Measurements from ENCODE around the gene TKTL1. TPM values are rescaled to one million over a fixed set of nuclear protein-coding genes. Genes with fewer than 3 reads are reported as not detected.

TKTL1 gene
- total and polyA plus RNA-seq, 2 donors (not counting 1 experiment from before 2014, with no cell fraction given) = not detected

DNA sequence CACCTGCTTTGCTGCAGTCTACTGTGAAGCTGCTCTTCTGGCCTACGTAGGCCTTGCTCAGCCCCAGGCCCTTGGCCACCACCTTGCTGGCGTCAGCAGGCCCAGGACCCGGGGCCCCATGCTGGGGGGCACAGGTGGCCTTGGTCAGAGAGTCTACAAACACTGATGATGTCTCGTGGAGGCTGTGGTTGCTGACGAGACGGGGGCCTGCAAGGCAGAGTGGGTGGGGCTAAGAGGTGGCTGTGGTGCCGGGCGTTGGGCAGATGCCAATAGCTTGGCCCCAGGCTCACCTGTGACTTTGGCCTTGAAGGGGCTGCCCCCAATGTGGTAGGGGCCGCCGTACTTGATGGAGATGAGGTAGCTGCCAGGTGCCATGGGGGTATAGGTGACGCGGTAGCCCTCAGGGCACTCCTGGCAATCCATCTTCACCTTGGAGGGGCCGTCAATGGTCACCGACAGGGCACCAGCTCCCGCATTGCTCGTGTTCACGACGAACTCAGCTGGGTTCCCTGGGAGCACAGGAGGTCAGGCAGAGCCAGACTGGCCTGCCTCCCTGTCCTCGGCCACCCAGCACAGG lies 53.9 kb downstream of the TKTL1 start:
- TF ChIP-seq EZH2 (IDR thresholded peaks at IDR 0.05; ENCODE audit: low read length, missing control alignments) (no peak), CTCF (conservative IDR thresholded peaks at IDR 0.05 in 1 of 2, IDR thresholded peaks at IDR 0.05 in 1 of 2; ENCODE audit: low read depth in 1 of 2, low read length in 2 of 2) (no peak)

DNA sequence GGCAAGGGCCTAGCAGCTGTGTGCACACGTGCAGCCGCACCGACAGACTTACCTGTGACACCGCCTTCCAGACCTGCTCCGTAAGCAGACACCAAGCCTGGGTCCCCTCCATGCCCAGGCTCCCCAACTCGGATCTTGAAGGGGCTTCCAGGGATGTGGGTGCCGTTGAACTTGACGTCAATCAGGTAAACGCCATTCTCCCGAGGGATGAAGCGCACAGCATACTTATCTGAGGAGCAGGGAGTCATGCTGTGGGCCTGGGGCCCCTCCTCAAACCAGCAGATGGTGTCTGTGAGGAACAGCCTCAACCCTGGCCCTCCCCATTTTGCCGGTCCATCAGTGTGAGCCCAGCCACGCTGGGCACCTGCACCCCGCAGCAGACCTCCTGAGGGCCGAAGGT lies 54.4 kb downstream of the TKTL1 start:
- Histone ChIP-seq H4K20me1 (ENCODE audit: control insufficient read depth, extremely low read depth, insufficient read depth, low read length) (no peaks in the 10 kb centered on the region), H3K27me3 (ENCODE audit: control insufficient read depth, insufficient read depth, low read length) (no peaks in the 10 kb centered on the region), H2AFZ (ENCODE audit: low read length) (no peak overlapping the region), H3K79me2 (ENCODE audit: control insufficient read depth, insufficient read depth, low read length) (peaks cover 9% of the 10 kb centered on the region), H3K36me3 (ENCODE audit: control insufficient read depth, insufficient read depth, low read length) (peaks cover 53% of the 10 kb centered on the region), H3K4me3 (replicated peaks in 1 of 4; ENCODE audit: control extremely low read depth in 1 of 4, insufficient read depth in 1 of 4, low read depth in 3 of 4, low read length in 4 of 4) (no peak overlapping the region), H3K9me3 (ENCODE audit: control insufficient read depth, insufficient read depth, low read depth, low read length) (no peaks in the 10 kb centered on the region), H3K4me2 (ENCODE audit: extremely low read depth, insufficient read depth, low read length) (no peak overlapping the region), H3K4me1 (ENCODE audit: control insufficient read depth, extremely low read depth, insufficient read depth, low read length) (no peaks in the 10 kb centered on the region), H3K27ac (ENCODE audit: insufficient read depth, low read length) (no peak overlapping the region), H3K9ac (ENCODE audit: insufficient read depth, low read length) (no peak overlapping the region)
- TF ChIP-seq CTCF (conservative IDR thresholded peaks at IDR 0.05 in 1 of 2, IDR thresholded peaks at IDR 0.05 in 1 of 2; ENCODE audit: low read depth in 1 of 2, low read length in 2 of 2) (no peak), EZH2 (IDR thresholded peaks at IDR 0.05; ENCODE audit: low read length, missing control alignments) (no peak)
- DNase-seq (ENCODE audit: low read depth in 2 of 2) = no peak

More for the DNA sequence above, 53.9 kb downstream of the TKTL1 start:
- Histone ChIP-seq H3K27me3 (ENCODE audit: control insufficient read depth, insufficient read depth, low read length) (no peaks in the 10 kb centered on the region), H3K4me2 (ENCODE audit: extremely low read depth, insufficient read depth, low read length) (no peak overlapping the region), H3K4me3 (replicated peaks in 1 of 4; ENCODE audit: control extremely low read depth in 1 of 4, insufficient read depth in 1 of 4, low read depth in 3 of 4, low read length in 4 of 4) (no peak overlapping the region), H4K20me1 (ENCODE audit: control insufficient read depth, extremely low read depth, insufficient read depth, low read length) (no peaks in the 10 kb centered on the region), H3K9ac (ENCODE audit: insufficient read depth, low read length) (no peak overlapping the region), H3K4me1 (ENCODE audit: control insufficient read depth, extremely low read depth, insufficient read depth, low read length) (no peaks in the 10 kb centered on the region), H3K36me3 (ENCODE audit: control insufficient read depth, insufficient read depth, low read length) (peaks cover 48% of the 10 kb centered on the region), H3K9me3 (ENCODE audit: control insufficient read depth, insufficient read depth, low read depth, low read length) (no peaks in the 10 kb centered on the region), H2AFZ (ENCODE audit: low read length) (no peak overlapping the region), H3K27ac (ENCODE audit: insufficient read depth, low read length) (no peak overlapping the region), H3K79me2 (ENCODE audit: control insufficient read depth, insufficient read depth, low read length) (peaks cover 6% of the 10 kb centered on the region)
- DNase-seq (ENCODE audit: low read depth in 2 of 2) = no peak

DNA sequence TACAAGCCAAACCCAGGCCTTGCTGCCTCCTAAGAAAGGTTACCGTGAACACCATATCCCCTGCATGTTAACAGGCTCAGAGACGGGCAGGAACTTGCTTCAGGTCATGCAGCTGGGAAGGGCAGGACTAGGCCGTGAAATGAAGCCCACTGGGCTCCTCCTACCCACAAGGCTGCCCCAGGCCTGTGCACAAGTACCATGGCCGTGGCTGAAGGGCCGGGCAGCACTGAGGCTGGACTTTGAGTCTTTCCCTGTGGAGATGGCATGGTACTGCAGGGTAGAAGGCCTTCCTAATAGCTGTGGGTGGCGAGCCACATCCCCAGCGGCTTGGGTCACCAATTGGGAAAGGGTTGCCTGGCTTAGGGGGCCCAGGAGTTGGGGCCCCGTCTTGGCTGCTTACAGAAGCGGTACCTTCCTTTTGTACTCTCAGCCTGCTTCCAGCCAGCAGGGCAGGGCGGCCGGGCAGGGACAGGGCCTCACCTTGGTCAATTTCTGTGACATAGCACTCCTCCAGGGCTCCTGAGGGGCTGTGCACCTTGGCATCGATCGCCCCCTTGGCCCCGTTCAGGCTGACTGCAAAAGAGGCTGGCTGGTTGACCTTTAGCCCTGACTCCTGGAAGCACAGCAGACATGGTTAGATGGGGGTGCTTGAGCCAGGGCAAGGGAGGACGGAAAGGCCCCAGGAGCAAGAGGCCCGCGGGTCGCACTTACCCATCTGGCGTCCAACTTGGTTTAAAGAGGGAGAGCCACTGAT lies 55.0 kb downstream of the TKTL1 start:
- Histone ChIP-seq H3K4me2 (ENCODE audit: extremely low read depth, insufficient read depth, low read length) (no peak overlapping the region), H3K4me3 (replicated peaks in 1 of 4; ENCODE audit: control extremely low read depth in 1 of 4, insufficient read depth in 1 of 4, low read depth in 3 of 4, low read length in 4 of 4) (no peak overlapping the region), H4K20me1 (ENCODE audit: control insufficient read depth, extremely low read depth, insufficient read depth, low read length) (no peaks in the 10 kb centered on the region)

More for the DNA sequence above, 55.0 kb downstream of the TKTL1 start:
- H3K79me2 ChIP-seq (ENCODE audit: control insufficient read depth, insufficient read depth, low read length) = peaks cover 11% of the 10 kb centered on the region
- no peaks in the 10 kb centered on the region for H3K27me3 ChIP-seq (ENCODE audit: control insufficient read depth, insufficient read depth, low read length)
- peaks cover 58% of the 10 kb centered on the region for H3K36me3 ChIP-seq (ENCODE audit: control insufficient read depth, insufficient read depth, low read length)
- no peaks in the 10 kb centered on the region for H3K4me1 ChIP-seq (ENCODE audit: control insufficient read depth, extremely low read depth, insufficient read depth, low read length)
- DNase-seq (ENCODE audit: low read depth in 2 of 2) = no peak
- no peak overlapping the region for H3K27ac ChIP-seq (ENCODE audit: insufficient read depth, low read length)
- no peak overlapping the region for H3K9ac ChIP-seq (ENCODE audit: insufficient read depth, low read length)
- TF ChIP-seq CTCF (conservative IDR thresholded peaks at IDR 0.05 in 1 of 2, IDR thresholded peaks at IDR 0.05 in 1 of 2; ENCODE audit: low read depth in 1 of 2, low read length in 2 of 2) (no peak), EZH2 (IDR thresholded peaks at IDR 0.05; ENCODE audit: low read length, missing control alignments) (no peak)
- no peak overlapping the region for H2AFZ ChIP-seq (ENCODE audit: low read length)
- H3K9me3 ChIP-seq (ENCODE audit: control insufficient read depth, insufficient read depth, low read depth, low read length) = no peaks in the 10 kb centered on the region

Data from fibroblast of lung (primary cell).